HG03460 (cell line): ENCODE data around the gene DUSP1.

Experiments
- ATAC-seq: cut with Tn5 transposase; IDR thresholded peaks from one replicate; pipeline ENCODE4 v1.9.1; 2021; ENCODE audit not compliant: unreplicated experiment

Gene DUSP1

GRCh38 chr5:172745406-172745805 is 25.6 kb downstream of the DUSP1 start:
- ATAC-seq = no peak

- no peak for ATAC-seq
Observed at GRCh38 chr5:172744123-172745104, 26.6 kb downstream of the DUSP1 start.

GRCh38 chr5:172743112-172743959 is 27.7 kb downstream of the DUSP1 start:
- no peak for ATAC-seq

GRCh38 chr5:172741206-172741582 is 29.8 kb downstream of the DUSP1 start:
- ATAC-seq = no peak

GRCh38 chr5:172740428-172741205 is 30.4 kb downstream of the DUSP1 start:
- ATAC-seq = no peak

- no peak for ATAC-seq
Observed at GRCh38 chr5:172739375-172739774, 31.6 kb downstream of the DUSP1 start.

GRCh38 chr5:172736508-172737135 is 34.4 kb downstream of the DUSP1 start:
- ATAC-seq = no peak

GRCh38 chr5:172735141-172735831 is 35.7 kb downstream of the DUSP1 start:
- ATAC-seq = no peak

GRCh38 chr5:172733974-172734346 is 37.0 kb downstream of the DUSP1 start:
- ATAC-seq = no peak

GRCh38 chr5:172733131-172733973 is 37.6 kb downstream of the DUSP1 start:
- no peak for ATAC-seq

- ATAC-seq = no peak
Observed at GRCh38 chr5:172732201-172732865, 38.7 kb downstream of the DUSP1 start.

- no peak for ATAC-seq
Observed at GRCh38 chr5:172731680-172732074, 39.3 kb downstream of the DUSP1 start.

- no peak for ATAC-seq
Observed at GRCh38 chr5:172730981-172731679, 39.9 kb downstream of the DUSP1 start.

- ATAC-seq = no peak
Observed at GRCh38 chr5:172730222-172730621, 40.8 kb downstream of the DUSP1 start.

GRCh38 chr5:172729588-172729987 is 41.4 kb downstream of the DUSP1 start:
- ATAC-seq = no peak

GRCh38 chr5:172728481-172729241 is 42.3 kb downstream of the DUSP1 start:
- ATAC-seq = no peak

GRCh38 chr5:172727551-172727950 is 43.4 kb downstream of the DUSP1 start:
- ATAC-seq = no peak
